Measurements from ENCODE around the gene ARSG.
"Not testable (repeated sequence)": the region's sequence is repeated elsewhere in the genome, so short reads cannot be mapped to it uniquely, and the experiment has no call there.

Gene ARSG

GRCh38 chr17:68281965-68282364, 9.3 kb upstream of the ARSG start:
- DNase-seq, result not testable (repeated sequence)

DNA sequence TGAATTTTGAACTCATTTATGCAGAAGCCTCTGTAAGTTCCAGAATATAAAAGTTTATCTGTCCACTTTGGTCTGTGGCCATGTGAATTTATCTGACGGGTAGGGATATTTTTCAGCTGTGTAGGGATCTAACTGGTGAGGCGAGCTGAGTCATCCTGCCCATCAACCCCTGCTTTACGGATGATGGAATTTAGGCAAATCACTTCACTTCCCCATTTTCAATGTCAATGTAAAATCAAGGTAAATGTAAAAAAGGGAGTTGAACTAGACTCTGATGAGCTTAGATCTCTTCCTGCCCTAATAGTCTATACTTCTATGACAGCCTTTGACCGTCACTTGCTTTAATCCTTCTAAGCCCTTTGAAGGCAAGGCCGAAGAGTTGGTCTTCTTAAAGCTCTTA, 2.9 kb upstream of the ARSG start:
- DNase-seq, result peak; percentile 64

DNA sequence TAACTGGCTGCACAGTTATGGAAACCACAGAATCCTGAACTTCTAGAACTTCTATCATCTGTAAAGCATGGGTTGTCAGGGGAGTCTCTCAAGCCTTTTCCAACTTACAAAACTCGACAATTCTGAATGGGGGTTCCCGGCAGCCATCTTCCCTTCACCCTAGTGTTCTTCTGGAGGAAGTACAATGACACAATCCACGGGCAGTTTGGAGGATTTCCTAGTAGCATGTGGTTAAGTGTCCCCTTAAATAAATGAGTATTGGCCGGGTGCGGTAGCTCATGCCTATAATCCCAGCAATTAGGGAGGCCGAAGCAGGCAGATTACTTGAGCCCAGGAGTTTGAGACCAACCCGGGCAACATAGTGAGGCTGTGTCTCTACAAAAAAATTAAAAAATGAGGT, 2.5 kb upstream of the ARSG start:
- peak; percentile 44 for DNase-seq

GRCh38 chr17:68289473-68289872, 1.8 kb upstream of the ARSG start:
- no peak for DNase-seq

DNA sequence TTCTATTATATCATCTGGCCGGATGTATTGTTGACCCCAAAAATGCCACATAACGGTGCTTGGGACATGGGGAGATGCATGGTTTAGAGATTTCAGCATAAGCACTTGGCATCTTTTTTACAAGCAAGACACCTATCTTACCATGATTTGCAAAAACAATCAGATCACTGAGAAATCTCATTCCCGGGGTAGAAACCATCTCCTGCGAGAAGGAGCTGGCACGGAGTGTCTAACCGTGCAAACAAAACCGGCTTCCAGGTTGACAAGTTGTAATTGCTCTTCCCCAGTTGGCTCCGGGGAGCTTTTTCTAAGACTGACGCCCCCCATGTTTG, 1.4 kb upstream of the ARSG start:
- no peak for DNase-seq

- peak; percentile 36 for DNase-seq
Observed at GRCh38 chr17:68290268-68290954, 884 bp upstream of the ARSG start.

- DNase-seq, result peak; percentile 91
Observed at GRCh38 chr17:68291836-68292688, 767 bp downstream of the ARSG start.

DNA sequence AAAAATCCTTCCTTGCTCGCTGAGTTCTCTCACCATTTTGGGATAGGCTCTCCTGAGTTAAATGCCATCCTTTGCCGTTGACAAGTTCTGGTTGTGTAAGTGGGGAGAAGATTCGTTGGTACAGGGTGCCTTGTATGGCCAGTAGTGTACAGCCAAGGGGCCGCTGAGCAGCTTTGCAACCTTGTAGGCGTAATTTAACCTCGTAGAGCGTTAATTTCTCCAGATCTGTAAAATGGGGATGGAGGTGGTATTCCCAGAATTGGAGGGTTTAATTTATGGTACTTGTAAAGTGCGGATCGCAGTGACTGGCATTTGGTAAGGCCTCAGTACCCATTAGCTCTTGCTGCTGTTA, 1.4 kb downstream of the ARSG start:
- DNase-seq, result no peak

DNA sequence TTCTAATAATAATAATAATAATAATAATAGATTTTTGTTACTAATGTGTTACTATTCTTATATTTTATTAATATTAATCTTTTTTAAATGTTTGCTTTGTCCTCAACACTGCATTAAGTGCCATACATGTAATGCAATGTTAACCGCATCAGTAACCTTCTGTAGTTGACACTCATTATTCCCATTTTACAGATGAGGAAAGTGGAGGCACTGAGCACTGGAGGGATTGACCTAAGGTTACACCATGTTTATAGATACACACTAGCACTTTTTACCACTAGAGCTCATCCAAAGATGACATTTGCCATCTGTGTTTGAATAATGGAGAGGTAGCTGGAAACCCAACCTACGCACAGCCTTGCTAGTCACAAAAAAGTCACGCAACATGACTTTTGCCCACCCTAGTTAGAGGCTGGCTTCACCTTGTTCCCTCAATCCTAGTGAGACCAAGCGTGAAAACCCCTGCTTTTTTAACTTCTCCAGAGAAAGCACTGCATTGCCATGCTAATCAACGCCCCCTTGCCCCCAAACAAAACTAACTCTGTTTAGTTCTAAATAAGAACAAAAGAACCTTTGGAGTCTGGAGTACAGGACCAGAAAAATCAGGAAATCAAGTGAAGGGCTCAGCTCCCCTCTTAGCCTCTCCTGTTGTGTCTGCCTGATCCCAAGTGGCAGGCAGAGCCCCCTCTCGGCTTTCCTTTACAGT, 2.3 kb downstream of the ARSG start:
- no peak for DNase-seq

GRCh38 chr17:68294196-68294555, 2.9 kb downstream of the ARSG start:
- no peak for DNase-seq

GRCh38 chr17:68294617-68295016, 3.3 kb downstream of the ARSG start:
- DNase-seq, result no peak

GRCh38 chr17:68295086-68295485, 3.8 kb downstream of the ARSG start:
- DNase-seq, result no peak

GRCh38 chr17:68296217-68297191, 5.2 kb downstream of the ARSG start:
- peak; percentile 54 for DNase-seq

- DNase-seq, result peak; percentile 38
Observed at GRCh38 chr17:68297195-68297594, 5.9 kb downstream of the ARSG start.

- DNase-seq, result peak; percentile 18
Observed at GRCh38 chr17:68298601-68299000, 7.3 kb downstream of the ARSG start.

DNA sequence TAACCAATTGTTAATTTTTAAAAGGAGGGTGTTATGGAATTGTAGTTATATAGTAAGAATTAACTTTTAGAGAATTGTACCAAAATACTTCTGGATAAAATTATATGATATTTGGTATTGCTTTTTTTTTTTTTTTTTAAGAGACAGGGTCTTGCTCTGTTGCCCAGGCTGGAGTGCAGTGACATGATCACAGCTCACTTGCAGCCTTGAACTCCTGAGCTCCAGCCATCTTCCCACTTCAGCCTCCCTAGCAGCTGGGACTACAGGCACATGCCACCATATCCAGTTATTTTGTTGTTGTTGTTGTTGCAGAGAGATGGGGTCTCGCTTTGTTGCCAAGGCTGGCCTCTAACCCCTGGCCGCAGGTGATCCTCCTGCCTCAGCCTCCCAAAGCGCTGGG, 8.5 kb downstream of the ARSG start:
- DNase-seq, result no peak

GRCh38 chr17:68301438-68301959, 10.2 kb downstream of the ARSG start:
- no peak for DNase-seq

GRCh38 chr17:68302066-68302564, 10.8 kb downstream of the ARSG start:
- DNase-seq, result no peak

DNA sequence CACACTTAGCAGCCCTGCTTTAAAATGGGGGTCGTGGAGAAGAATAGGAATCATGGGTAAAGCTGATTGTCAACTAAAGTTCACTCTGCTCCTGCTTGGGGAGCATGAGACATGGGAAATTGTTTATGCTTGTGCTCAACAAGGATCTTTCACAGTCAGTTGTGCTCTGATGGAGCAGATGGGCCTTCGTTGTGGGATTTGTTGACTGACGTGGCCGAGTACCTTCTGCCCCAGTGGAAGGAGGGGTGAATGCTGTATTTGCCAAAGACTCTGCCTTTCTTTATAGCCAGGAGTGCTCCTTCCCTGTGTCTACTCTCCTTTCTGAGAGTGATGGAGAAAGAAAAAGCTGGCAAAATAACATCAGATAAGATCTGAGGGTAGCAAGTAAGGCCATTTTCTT, 11.4 kb downstream of the ARSG start:
- no peak for DNase-seq

GRCh38 chr17:68304706-68305105, 13.4 kb downstream of the ARSG start:
- DNase-seq, result no peak

DNA sequence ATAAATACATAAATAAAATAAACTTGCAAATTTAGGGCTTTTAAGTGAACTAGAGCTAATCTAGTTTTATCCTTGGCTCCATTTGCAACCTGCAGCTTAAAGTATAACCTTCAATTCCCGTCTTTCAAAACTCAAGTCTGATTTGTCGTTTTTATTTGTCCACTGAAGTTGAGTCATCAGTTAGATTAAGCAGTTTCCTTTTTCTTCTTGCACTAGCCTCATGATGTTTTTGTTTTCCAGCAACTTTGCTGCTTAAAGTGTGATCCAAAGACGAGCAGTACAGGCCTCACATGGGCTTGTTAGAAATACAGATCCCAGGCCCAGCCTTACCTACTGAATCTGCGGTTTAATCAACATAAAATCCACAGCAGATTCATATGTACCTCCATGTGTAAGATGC, 13.8 kb downstream of the ARSG start:
- no peak for DNase-seq

DNA sequence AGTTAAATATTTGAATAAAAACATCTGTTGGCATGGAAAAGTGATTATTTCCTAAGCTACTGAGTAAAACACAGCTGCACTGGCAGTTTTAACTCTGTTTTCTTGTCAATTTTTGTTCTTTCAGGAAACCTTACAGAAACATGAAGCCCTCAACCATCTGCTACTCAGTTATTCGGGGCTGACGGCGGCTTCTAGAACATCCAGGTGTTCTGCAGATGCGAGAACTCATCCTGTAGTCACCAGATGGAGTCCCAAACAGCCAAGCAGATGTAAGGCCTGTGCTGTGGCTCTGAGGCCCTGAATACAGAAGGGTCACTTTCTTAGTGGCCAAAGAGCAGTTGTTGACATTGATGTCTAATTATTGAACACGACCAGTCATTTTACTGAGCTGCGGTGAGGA, 15.5 kb downstream of the ARSG start:
- no peak for DNase-seq
